OCI-LY7 (cell line): Measurements from ENCODE around the gene COX7A2. TPM values are rescaled to one million over a fixed set of nuclear protein-coding genes. Genes with fewer than 3 reads are reported as not detected.

Experiments used
- BruUV-seq: library from RNA; stranded (reverse); fragments of 400-500 nt; replicated peaks from 2 replicates; lab custom pipeline; 2021; lab: Mats Ljungman, UMichigan
- CTCF ChIA-PET: fragments of 300-600 bp; sonication (Branson Sonifier 250); formaldehyde crosslinking; loops from one replicate; lab custom pipeline; 2022; ENCODE audit warnings: antibody characterized with exemption; ENCODE audit not compliant: unreplicated experiment; lab: Charles Lee
- POLR2A ChIA-PET: fragments of 300-600 bp; sonication (Branson Sonifier 250); formaldehyde crosslinking; loops from one replicate; lab custom pipeline; 2022; ENCODE audit warnings: antibody characterized with exemption; lab: Charles Lee
- DNase-seq: peaks from one replicate; pipeline ENCODE4 v3.0.0-alpha.2; 2015; ENCODE audit warnings: low spot score
- H2AFZ ChIP-seq: fragments of 200-600 bp; sonication (generic), shearing (Covaris generic); 2 replicates; pipeline ENCODE4 v1.6.1; 2014; ENCODE audit warnings: mild to moderate bottlenecking, antibody characterized with exemption, low read length, moderate library complexity
- H3K27ac ChIP-seq: fragments of 200-600 bp; sonication (generic); 2 replicates; pipeline ENCODE4 v1.5.1; 2014; ENCODE audit warnings: mixed run types, low read depth, mild to moderate bottlenecking, moderate library complexity, low read length, inconsistent platforms; ENCODE audit not compliant: poor library complexity, severe bottlenecking
- H3K36me3 ChIP-seq: fragments of 200-600 bp; sonication (generic); 2 replicates; pipeline ENCODE4 v1.6.1; 2014; ENCODE audit warnings: mild to moderate bottlenecking, antibody characterized with exemption, low read length, moderate library complexity, mixed read lengths; ENCODE audit not compliant: insufficient read depth
- H3K4me1 ChIP-seq: fragments of 200-600 bp; sonication (generic); 2 replicates; pipeline ENCODE4 v1.5.1; 2014; ENCODE audit warnings: mild to moderate bottlenecking, low read length; ENCODE audit not compliant: insufficient read depth, poor library complexity, severe bottlenecking
- H3K4me2 ChIP-seq: fragments of 200-600 bp; sonication (generic); 2 replicates; pipeline ENCODE4 v1.6.1; 2014; ENCODE audit warnings: mild to moderate bottlenecking, low read length
- H3K4me3 ChIP-seq: fragments of 200-600 bp; sonication (generic); 2 replicates; pipeline ENCODE4 v1.5.1; 2014; ENCODE audit warnings: mild to moderate bottlenecking, low read depth, low read length; ENCODE audit not compliant: poor library complexity, severe bottlenecking
- H3K79me2 ChIP-seq: fragments of 200-600 bp; sonication (generic); 2 replicates; pipeline ENCODE4 v1.6.1; 2016; ENCODE audit warnings: low read depth, mild to moderate bottlenecking, low read length, moderate library complexity, mixed read lengths; ENCODE audit not compliant: insufficient read depth
- H3K9me2 ChIP-seq: fragments of 200-600 bp; sonication (generic); 2 replicates; pipeline ENCODE4 v1.6.1; 2016; ENCODE audit warnings: mild to moderate bottlenecking, low read length, mixed read lengths; ENCODE audit not compliant: insufficient read depth
- H3K9me3 ChIP-seq: fragments of 200-600 bp; sonication (generic); 2 replicates; pipeline ENCODE4 v1.6.1; 2014; ENCODE audit warnings: mild to moderate bottlenecking, mixed run types, low read length, mixed read lengths
- H4K20me1 ChIP-seq: fragments of 200-600 bp; sonication (generic); 2 replicates; pipeline ENCODE4 v1.6.1; 2014; ENCODE audit warnings: mild to moderate bottlenecking, antibody characterized with exemption, low read length, moderate library complexity, mixed read lengths; ENCODE audit not compliant: insufficient read depth
- EZH2phosphoT487 ChIP-seq: fragments of 200-600 bp; sonication (generic); IDR thresholded peaks from 2 replicates; pipeline ENCODE4 v1.6.1; 2018; ENCODE audit warnings: low read depth, borderline replicate concordance, mild to moderate bottlenecking, mixed run types, antibody characterized with exemption, low read length, moderate library complexity, mixed read lengths
- intact Hi-C: fragments of 100-400 bp; cut with micrococcal nuclease; formaldehyde crosslinking; loops from one replicate; pipeline ENCODE4 v1.10.0; 2022; ENCODE audit not compliant: unreplicated experiment
- total RNA-seq, 2 experiments: library from RNA; depleted of rRNA in 1 of 2; stranded (reverse); fragments of >200 nt in 1 of 2; shearing (Covaris generic) in 1 of 2; gene quantifications; 2 replicates each; pipeline ENCODE4 v1.2.3, GENCODE V29; 2014 to 2022
- TF ChIP-seq, protein P1 (sequence below): fragments of 200-600 bp; sonication (generic); conservative IDR thresholded peaks from 2 replicates; pipeline ENCODE4 v1.5.1; 2014; ENCODE audit warnings: mild to moderate bottlenecking, antibody characterized with exemption, low read length, moderate library complexity, mixed read lengths

Gene COX7A2
- total RNA-seq, 2 experiments from 2014 or later: 210 to 403 TPM

DNA sequence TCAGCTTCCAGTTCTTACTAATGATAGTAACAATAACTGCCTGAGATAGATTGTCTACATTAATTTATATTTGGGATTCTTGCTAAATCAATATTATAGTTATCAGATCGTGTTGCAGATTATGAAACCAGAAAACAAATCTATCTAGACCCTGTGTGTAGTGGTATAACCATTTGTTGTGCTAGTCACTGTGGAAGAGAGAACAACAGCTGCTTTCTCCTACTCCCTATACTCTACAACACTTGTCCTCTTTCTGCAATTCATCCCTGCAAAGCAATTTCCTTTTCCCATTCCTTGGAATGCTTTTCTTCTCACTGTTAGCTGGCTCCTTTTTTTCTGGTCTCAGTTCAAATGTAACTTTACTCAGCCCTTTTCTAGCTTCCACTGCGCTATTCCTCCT is 8.3 kb downstream of the COX7A2 start:
- ChIA-PET POLR2A (interaction anchor here (2.3 kb wide), 1 partner anchor 8 kb away, joined by 8 read pairs; the partner anchor contains the start of gene COX7A2), CTCF (no interaction called here)

DNA sequence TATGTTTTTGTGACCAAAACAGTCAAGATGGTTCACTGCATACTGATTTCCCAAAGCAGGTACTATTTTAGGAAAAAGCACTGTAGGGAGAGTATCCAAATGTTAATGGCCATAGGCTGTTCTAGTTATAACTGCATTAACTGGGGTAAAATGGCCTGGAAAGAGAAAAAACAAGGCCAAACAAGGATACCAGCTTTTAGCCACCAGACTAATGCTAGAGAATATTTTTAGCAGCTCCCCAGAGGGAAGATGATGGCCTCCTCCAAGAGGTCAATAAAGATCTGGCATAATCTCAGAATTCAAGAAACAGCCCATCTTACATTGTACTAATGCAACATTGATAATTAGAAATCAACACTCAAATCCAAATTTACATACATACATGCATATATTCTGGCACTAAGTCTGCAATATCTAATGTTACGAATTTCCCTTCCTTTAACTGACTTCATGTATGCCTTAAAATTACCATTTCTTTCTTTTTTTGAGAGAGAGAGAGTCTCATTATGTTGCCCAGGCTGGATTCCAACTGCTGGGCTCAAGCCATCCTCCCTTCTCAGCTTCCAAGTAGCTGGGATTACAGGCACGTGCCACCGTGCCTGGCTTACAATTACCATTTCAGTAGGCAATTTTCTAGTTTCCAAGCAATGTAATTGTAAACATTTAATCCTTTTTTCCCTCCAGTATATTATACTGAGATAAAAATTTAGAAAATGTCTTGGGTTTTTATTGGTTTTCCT is 9.3 kb downstream of the COX7A2 start:
- ChIA-PET CTCF (no interaction called here), POLR2A (interaction anchor here (2.3 kb wide), 1 partner anchor 9 kb away, joined by 8 read pairs; the partner anchor contains the start of gene COX7A2)
- Histone ChIP-seq H3K79me2 (no peaks in the 10 kb centered on the region), H3K27ac (no peak overlapping the region), H4K20me1 (no peaks in the 10 kb centered on the region; the same call in 1 of the 2 replicates), H3K4me2 (no peak overlapping the region), H3K4me1 (no peaks in the 10 kb centered on the region), H2AFZ (no peak overlapping the region), H3K36me3 (peaks cover 34% of the 10 kb centered on the region), H3K4me3 (no peak overlapping the region), H3K9me2 (no peaks in the 10 kb centered on the region), H3K9me3 (no peaks in the 10 kb centered on the region)
- no TSS peak for BruUV-seq
- no peak for DNase-seq
- intact Hi-C loops: no loop called here
- TF ChIP-seq, protein P1, sequence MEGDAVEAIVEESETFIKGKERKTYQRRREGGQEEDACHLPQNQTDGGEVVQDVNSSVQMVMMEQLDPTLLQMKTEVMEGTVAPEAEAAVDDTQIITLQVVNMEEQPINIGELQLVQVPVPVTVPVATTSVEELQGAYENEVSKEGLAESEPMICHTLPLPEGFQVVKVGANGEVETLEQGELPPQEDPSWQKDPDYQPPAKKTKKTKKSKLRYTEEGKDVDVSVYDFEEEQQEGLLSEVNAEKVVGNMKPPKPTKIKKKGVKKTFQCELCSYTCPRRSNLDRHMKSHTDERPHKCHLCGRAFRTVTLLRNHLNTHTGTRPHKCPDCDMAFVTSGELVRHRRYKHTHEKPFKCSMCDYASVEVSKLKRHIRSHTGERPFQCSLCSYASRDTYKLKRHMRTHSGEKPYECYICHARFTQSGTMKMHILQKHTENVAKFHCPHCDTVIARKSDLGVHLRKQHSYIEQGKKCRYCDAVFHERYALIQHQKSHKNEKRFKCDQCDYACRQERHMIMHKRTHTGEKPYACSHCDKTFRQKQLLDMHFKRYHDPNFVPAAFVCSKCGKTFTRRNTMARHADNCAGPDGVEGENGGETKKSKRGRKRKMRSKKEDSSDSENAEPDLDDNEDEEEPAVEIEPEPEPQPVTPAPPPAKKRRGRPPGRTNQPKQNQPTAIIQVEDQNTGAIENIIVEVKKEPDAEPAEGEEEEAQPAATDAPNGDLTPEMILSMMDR: no peak
- no peak for TF ChIP-seq EZH2phosphoT487

More for the DNA sequence above, 8.3 kb downstream of the COX7A2 start:
- Histone ChIP-seq H3K27ac (no peak overlapping the region), H3K79me2 (peaks cover 4% of the 10 kb centered on the region; the same call in 1 of the 2 replicates), H3K4me3 (no peak overlapping the region), H4K20me1 (no peaks in the 10 kb centered on the region), H2AFZ (no peak overlapping the region), H3K9me3 (no peaks in the 10 kb centered on the region), H3K4me1 (no peaks in the 10 kb centered on the region), H3K9me2 (no peaks in the 10 kb centered on the region), H3K4me2 (no peak overlapping the region), H3K36me3 (peaks cover 44% of the 10 kb centered on the region)
- DNase-seq: no peak
- BruUV-seq: no TSS peak
- intact Hi-C loops: no loop called here
- no peak for TF ChIP-seq EZH2phosphoT487
- TF ChIP-seq, protein P1: no peak
